DND-41 (cell line): Measurements from ENCODE around the gene COMTD1.

Experiments
- ATAC-seq: fragments of 200-7000 bp; cut with Tn5 transposase; 3 replicates; pipeline ENCODE4 v1.9.1; 2021; ENCODE audit warnings: low read depth; ENCODE audit not compliant: insufficient read depth
- DNase-seq: peaks from one replicate; pipeline ENCODE4 v3.0.0-alpha.2; 2020
- H2AFZ ChIP-seq: 2 replicates; pipeline ENCODE4 v1.6.0; 2012; ENCODE audit warnings: low read depth, low read length
- H3K27ac ChIP-seq: 2 replicates; pipeline ENCODE4 v1.5.1; 2012; ENCODE audit warnings: low read length, inconsistent platforms
- H3K27me3 ChIP-seq: fragments of 200-600 bp; sonication (generic); 2 replicates; pipeline ENCODE4 v1.6.0; 2012; ENCODE audit warnings: low read length, mild to moderate bottlenecking, inconsistent platforms; ENCODE audit not compliant: insufficient read depth, poor library complexity
- H3K36me3 ChIP-seq: 2 replicates; pipeline ENCODE4 v1.5.1; 2012; ENCODE audit warnings: low read length, inconsistent platforms; ENCODE audit not compliant: insufficient read depth
- H3K4me1 ChIP-seq: 2 replicates; pipeline ENCODE4 v1.5.1; 2012; ENCODE audit warnings: mild to moderate bottlenecking, low read length; ENCODE audit not compliant: insufficient read depth
- H3K4me2 ChIP-seq: 2 replicates; pipeline ENCODE4 v1.6.0; 2012; ENCODE audit warnings: mild to moderate bottlenecking, moderate library complexity, low read length, inconsistent platforms; ENCODE audit not compliant: insufficient read depth
- H3K4me3 ChIP-seq, 2 experiments: fragments of 200-600 bp in 1 of 2; shearing (Covaris generic) in 1 of 2; 2 replicates each; pipeline ENCODE4 v1.5.1; 2012 to 2016; ENCODE audit warnings: inconsistent platforms in 2 of 2, low read length in 2 of 2, mild to moderate bottlenecking in 2 of 2, low read depth in 1 of 2, moderate library complexity in 1 of 2
- H3K79me2 ChIP-seq: 2 replicates; pipeline ENCODE4 v1.6.0; 2012; ENCODE audit warnings: low read length, inconsistent platforms; ENCODE audit not compliant: insufficient read depth
- H3K9ac ChIP-seq: 2 replicates; pipeline ENCODE4 v1.6.0; 2012; ENCODE audit warnings: low read depth, mild to moderate bottlenecking, inconsistent platforms, low read length, moderate library complexity
- H3K9me3 ChIP-seq: 2 replicates; pipeline ENCODE4 v1.5.1; 2012; ENCODE audit warnings: low read length, moderate library complexity, mild to moderate bottlenecking, inconsistent platforms; ENCODE audit not compliant: insufficient read depth, severe bottlenecking
- H4K20me1 ChIP-seq: 2 replicates; pipeline ENCODE4 v1.6.0; 2012; ENCODE audit warnings: low read length; ENCODE audit not compliant: insufficient read depth
- EZH2 ChIP-seq: IDR thresholded peaks from 3 replicates; pipeline ENCODE4 v1.6.1; 2012; ENCODE audit warnings: borderline replicate concordance, low read depth, mild to moderate bottlenecking, moderate library complexity, low read length, inconsistent platforms; ENCODE audit not compliant: severe bottlenecking
- TF ChIP-seq, protein P1 (sequence below): IDR thresholded peaks from 2 replicates; pipeline ENCODE4 v1.5.1; 2012; ENCODE audit warnings: borderline replicate concordance, low read length, moderate library complexity, mild to moderate bottlenecking; ENCODE audit not compliant: poor library complexity, severe bottlenecking; ENCODE audit errors: extremely low read depth

Gene COMTD1

DNA sequence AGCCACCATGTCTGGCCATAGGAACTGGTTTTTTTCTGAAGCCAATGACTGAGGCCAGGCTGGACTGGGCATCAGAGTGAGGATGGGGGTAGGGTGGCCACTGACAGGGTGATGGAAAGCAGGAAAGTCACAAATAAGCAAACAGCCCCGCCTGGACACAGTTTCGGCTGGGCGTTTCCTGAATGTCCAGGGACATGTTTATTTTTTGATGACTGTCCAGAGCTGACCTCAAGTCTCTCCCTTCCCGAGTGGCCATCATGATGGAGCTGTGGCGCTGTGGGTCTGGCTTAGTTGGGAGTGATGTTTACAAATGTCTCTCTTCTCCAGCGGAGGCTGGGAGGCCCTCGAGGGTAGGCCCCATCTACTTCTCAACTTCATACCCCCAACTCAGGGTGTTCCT, 37.1 kb upstream of the COMTD1 start:
- Histone ChIP-seq H2AFZ (no peak overlapping the region), H3K4me2 (no peak overlapping the region), H3K4me1 (no peaks in the 10 kb centered on the region), H3K4me3 (no peak overlapping the region), H3K27me3 (no peaks in the 10 kb centered on the region), H3K27ac (no peak overlapping the region), H3K9ac (no peak overlapping the region), H4K20me1 (no peaks in the 10 kb centered on the region), H3K9me3 (no peaks in the 10 kb centered on the region), H3K36me3 (no peaks in the 10 kb centered on the region), H3K79me2 (no peaks in the 10 kb centered on the region)
- ATAC-seq, result no peak
- no peak for TF ChIP-seq EZH2
- DNase-seq, result no peak

DNA sequence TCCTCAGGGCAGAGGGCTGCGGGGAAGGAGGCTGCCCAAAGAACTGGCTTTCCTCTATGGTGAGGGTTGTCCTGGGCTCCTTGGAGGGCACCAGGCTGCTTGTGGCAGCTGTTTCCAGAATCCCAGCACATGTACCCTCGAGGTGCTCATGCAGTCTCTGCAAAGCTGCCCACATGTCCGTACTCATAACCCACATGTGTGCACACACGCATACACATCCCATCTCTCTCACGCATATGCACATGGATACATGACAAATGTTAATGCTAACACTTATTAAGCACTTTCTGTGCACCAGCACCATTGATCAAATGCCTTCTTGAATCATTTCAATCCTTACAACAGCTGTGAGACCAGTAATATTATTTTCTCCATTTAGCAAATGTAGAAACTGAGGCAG, 36.3 kb upstream of the COMTD1 start:
- no peaks in the 10 kb centered on the region for H3K79me2 ChIP-seq
- H3K9ac ChIP-seq, result no peak overlapping the region
- no peaks in the 10 kb centered on the region for H3K36me3 ChIP-seq
- no peak overlapping the region for H2AFZ ChIP-seq
- ATAC-seq, result no peak
- no peaks in the 10 kb centered on the region for H3K27me3 ChIP-seq
- no peaks in the 10 kb centered on the region for H3K9me3 ChIP-seq
- TF ChIP-seq EZH2, result no peak
- TF ChIP-seq, protein P1, sequence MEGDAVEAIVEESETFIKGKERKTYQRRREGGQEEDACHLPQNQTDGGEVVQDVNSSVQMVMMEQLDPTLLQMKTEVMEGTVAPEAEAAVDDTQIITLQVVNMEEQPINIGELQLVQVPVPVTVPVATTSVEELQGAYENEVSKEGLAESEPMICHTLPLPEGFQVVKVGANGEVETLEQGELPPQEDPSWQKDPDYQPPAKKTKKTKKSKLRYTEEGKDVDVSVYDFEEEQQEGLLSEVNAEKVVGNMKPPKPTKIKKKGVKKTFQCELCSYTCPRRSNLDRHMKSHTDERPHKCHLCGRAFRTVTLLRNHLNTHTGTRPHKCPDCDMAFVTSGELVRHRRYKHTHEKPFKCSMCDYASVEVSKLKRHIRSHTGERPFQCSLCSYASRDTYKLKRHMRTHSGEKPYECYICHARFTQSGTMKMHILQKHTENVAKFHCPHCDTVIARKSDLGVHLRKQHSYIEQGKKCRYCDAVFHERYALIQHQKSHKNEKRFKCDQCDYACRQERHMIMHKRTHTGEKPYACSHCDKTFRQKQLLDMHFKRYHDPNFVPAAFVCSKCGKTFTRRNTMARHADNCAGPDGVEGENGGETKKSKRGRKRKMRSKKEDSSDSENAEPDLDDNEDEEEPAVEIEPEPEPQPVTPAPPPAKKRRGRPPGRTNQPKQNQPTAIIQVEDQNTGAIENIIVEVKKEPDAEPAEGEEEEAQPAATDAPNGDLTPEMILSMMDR, result no peak
- no peaks in the 10 kb centered on the region for H4K20me1 ChIP-seq
- no peak overlapping the region for H3K27ac ChIP-seq
- H3K4me1 ChIP-seq, result no peaks in the 10 kb centered on the region
- no peak for DNase-seq
- no peak overlapping the region for H3K4me3 ChIP-seq
- H3K4me2 ChIP-seq, result no peak overlapping the region

DNA sequence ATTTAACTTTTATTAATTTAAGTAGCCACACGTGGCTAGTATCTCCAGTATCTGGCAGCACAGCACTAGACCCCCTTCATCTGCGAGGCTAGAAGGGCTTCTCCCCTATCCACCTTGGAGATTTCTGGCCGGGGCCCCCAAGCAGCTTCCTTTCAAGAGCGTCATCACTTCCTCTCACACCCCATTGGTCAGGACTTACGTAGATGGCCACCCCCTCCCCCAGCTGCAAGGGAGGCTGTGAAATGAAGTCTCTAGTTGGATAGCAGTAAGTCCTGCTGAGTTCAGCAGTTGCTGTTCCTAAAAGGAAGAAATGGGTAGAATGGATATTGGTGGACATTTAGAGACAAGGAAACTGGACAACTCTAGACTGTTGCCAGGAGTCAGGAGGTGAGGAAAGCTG, 33.8 kb upstream of the COMTD1 start:
- no peaks in the 10 kb centered on the region for H3K36me3 ChIP-seq
- no peak for TF ChIP-seq EZH2
- TF ChIP-seq, protein P1, result no peak
- H2AFZ ChIP-seq, result no peak overlapping the region
- ATAC-seq (no peak), DNase-seq (no peak)
- no peaks in the 10 kb centered on the region for H3K4me1 ChIP-seq
- no peaks in the 10 kb centered on the region for H3K79me2 ChIP-seq
- H4K20me1 ChIP-seq, result no peaks in the 10 kb centered on the region
- H3K27me3 ChIP-seq, result no peaks in the 10 kb centered on the region
- no peak overlapping the region for H3K27ac ChIP-seq
- no peak overlapping the region for H3K4me2 ChIP-seq
- H3K9ac ChIP-seq, result no peak overlapping the region
- no peaks in the 10 kb centered on the region for H3K9me3 ChIP-seq
- no peak overlapping the region for H3K4me3 ChIP-seq

DNA sequence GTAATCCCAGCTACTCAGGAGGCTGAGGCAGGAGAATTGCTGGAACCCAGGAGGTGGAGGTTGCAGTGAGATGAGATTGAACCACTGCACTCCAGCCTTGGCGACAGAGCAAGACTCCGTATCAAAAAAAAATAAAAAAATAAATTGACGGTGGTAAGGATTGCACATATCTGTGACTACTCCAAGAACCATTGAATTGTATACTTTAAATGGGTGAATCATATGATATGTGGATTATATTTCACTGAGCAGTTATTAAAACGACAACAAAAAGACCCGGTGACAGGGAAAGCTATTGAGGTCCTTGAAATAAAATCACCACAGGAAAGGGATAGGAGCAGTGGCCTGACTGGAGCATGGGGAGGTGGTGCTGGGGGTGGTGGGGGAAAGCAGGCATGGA, 31.2 kb upstream of the COMTD1 start:
- H3K4me2 ChIP-seq, result no peak overlapping the region
- no peaks in the 10 kb centered on the region for H3K36me3 ChIP-seq
- no peaks in the 10 kb centered on the region for H4K20me1 ChIP-seq
- no peak overlapping the region for H3K9ac ChIP-seq
- H3K4me1 ChIP-seq, result no peaks in the 10 kb centered on the region
- H3K27me3 ChIP-seq, result no peaks in the 10 kb centered on the region
- H3K27ac ChIP-seq, result no peak overlapping the region
- no peak overlapping the region for H3K4me3 ChIP-seq
- ATAC-seq, result no peak
- TF ChIP-seq, protein P1, result no peak
- TF ChIP-seq EZH2, result no peak
- H2AFZ ChIP-seq, result no peak overlapping the region
- H3K9me3 ChIP-seq, result no peaks in the 10 kb centered on the region
- no peak for DNase-seq
- H3K79me2 ChIP-seq, result no peaks in the 10 kb centered on the region
